HG03064 (cell line): Measurements from ENCODE around the gene RYR2.
"Not testable (repeated sequence)": the region's sequence is repeated elsewhere in the genome, so short reads cannot be mapped to it uniquely, and the experiment has no call there.

Source experiments
- ATAC-seq: cut with Tn5 transposase; IDR thresholded peaks from one replicate; pipeline ENCODE4 v1.9.1; 2021; ENCODE audit warnings: low read depth; ENCODE audit not compliant: unreplicated experiment

Gene RYR2

GRCh38 chr1:237239248-237239647 is 197.3 kb downstream of the RYR2 start:
- ATAC-seq = no peak

- no peak for ATAC-seq
These were observed 199.1 kb downstream of the RYR2 start for GRCh38 chr1:237241038-237241437.

GRCh38 chr1:237244778-237245177 is 202.8 kb downstream of the RYR2 start:
- ATAC-seq = no peak

DNA sequence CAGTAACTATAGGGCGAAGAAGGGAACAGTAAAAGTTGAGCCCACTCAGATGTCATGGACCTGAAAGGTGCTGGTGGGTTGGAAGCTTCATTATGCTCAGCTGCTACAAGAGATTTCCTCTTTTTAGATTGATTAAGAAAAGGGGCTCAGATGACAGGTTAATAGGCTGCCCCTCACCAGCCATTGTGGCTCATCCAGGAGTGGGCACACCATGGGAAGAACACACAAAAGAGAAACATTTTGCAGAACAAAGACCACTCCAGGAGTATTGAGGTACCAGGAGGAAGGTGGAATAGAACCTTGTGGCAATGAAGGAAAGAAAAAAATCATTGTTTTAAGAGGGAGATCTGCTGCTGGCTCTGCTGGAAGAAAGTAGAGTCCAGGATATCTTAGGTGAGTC is 205.5 kb downstream of the RYR2 start:
- ATAC-seq = no peak

GRCh38 chr1:237249120-237249519 is 207.1 kb downstream of the RYR2 start:
- ATAC-seq = no peak

- ATAC-seq = no peak
These were observed 208.1 kb downstream of the RYR2 start for GRCh38 chr1:237250055-237250454.

DNA sequence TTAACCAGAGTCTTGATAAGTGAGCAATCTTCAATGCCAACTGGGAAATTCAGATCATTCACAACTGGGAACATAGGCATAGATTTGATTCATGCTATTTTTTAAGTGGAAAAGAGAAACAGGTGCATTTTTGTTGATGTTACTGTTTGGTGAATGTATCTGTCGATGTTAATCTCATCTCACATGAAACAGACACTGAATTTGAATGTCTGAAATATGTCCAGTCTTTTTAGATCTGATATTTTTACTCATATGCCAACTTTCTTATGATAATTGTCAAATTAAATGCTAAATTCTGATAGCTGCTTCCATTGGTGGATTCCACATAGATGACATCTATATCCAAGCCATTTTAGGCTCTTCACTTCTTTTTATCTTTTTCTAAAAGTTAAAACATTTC is 213.1 kb downstream of the RYR2 start:
- no peak for ATAC-seq

DNA sequence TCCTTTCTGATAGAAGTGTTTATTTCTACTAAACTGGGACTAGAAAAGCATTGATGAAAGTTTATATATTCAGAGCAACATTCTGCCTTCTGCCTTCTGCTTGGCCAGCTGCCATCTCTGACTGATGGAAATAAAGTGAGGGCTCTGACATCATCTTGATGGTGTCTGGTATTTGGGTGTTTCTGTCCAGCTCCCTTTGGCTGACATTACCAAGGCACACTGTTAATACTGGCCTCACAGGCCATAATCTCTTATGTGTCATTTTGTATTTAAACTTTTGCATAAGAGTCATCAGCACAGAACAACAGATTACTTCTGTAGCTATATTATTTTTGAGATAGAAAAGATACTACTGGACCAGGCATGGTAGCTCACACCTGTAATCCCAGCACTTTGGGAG is 216.9 kb downstream of the RYR2 start:
- ATAC-seq = no peak

GRCh38 chr1:237261198-237261597 is 219.2 kb downstream of the RYR2 start:
- no peak for ATAC-seq

DNA sequence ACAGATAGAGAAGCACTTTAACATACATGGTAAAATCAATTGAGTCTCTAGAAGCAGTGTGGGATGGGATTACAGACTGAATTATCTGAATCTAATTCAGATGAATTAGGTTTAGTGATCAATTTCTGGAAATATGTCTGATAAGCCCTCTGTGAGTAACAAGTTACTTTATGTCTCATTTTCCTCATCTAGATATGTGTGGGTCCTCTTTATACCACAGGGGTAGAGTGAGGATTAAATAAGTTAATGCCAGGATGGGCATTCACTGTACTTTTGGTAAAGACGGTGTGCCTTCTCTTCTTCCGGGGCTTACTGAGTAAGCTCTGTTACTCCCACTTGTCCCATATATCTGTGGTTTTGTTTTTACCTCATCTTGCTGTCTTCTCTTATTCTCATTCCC is 225.8 kb downstream of the RYR2 start:
- no peak for ATAC-seq

- no peak for ATAC-seq
These were observed 228.0 kb downstream of the RYR2 start for GRCh38 chr1:237269938-237270337.

- ATAC-seq = no peak
These were observed 228.4 kb downstream of the RYR2 start for GRCh38 chr1:237270353-237270752.

GRCh38 chr1:237277994-237278393 is 236.0 kb downstream of the RYR2 start:
- ATAC-seq = not testable (repeated sequence)

DNA sequence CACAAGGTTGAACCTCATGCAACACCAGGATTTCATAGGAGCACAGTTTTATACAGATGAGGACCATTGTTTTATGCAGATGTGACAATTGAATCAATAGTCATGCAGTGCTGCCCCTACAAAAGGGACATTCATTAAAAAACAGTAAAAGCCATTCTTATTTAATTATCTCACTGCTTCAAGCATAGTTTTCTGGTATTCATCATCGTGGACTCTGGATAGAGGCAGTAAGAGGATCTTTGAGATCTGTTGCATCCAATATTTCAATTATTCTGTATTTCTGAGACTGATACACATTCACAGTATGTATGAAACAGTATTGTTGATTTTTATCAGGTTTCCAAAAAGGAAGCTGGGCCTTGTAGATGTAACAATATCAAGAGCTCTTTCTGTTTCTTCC is 237.6 kb downstream of the RYR2 start:
- ATAC-seq = no peak

DNA sequence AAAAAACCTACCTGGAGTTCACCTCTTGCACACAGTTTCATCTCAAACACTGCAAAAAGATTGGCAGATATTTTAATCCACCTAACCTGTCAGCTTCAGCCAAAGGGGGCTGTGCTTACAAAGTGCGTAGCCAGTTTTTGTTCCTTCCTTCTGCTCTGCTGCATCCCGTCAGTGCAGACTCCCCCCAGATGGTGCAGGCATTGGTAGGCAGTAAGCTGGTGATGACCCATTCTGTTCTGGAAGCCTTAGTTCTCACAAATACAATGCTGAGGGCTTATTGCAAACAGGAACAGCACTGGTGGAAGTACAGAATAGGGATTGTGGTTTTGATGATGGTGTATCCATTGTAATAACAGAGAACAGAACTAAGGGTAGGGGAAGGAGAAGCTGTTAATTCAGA is 239.5 kb downstream of the RYR2 start:
- no peak for ATAC-seq

DNA sequence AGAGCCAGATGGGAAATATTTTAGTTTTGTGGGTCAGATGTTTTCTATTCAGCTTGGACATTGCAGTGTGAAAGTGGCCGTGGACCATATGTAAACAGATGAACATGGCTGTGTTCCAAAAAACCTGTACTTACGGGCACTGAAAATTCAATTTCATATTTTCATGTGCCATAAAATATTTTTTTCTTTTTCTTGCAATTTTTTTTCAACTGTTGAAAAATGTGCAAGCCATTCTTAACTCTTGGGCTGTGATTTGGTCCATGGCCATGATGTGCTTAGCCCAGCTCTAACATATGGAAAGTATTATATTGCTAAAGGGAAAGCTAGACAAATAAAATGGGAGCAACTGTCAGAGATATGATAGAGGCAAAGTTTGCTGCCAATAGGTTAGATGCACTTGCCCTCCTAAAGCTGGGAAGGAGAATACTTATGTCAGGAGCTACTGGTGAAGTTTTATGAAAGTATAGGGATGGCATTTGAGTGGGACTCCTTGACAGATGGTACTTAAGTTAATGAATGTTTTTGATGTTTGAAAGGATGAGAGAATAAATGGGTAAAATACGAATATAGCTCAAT is 240.3 kb downstream of the RYR2 start:
- no peak for ATAC-seq

DNA sequence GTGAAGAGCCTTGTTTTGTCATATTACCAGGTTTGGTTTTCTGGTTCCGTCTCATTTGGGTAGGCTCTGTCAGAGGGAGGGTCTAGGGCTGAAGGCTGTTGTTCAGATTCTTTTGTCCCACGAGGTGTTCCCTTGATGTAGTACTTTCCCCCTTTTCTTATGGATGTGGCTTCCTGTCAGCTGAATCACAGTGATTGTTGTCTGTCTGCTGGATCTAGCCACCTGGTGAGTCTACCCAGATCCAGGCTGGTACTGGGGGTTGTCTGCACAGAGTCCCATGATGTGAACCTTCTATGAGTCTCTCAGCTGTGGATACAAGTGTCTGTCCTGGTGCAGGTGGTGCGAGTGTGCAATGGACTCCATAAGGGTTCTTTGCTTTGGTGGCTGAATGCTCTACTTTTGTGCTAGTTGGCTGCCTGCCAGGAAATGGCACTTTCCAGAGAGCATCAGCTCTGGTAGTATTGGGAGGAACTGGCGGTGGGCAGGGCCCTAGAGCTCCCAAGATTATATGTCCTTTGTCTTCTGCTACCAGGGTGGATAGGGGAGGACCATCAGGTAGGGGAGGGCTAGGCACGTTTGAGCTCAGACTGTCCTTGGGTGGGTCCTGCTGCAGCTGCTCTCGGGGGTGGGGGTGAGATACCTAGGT is 246.0 kb downstream of the RYR2 start:
- no peak for ATAC-seq

DNA sequence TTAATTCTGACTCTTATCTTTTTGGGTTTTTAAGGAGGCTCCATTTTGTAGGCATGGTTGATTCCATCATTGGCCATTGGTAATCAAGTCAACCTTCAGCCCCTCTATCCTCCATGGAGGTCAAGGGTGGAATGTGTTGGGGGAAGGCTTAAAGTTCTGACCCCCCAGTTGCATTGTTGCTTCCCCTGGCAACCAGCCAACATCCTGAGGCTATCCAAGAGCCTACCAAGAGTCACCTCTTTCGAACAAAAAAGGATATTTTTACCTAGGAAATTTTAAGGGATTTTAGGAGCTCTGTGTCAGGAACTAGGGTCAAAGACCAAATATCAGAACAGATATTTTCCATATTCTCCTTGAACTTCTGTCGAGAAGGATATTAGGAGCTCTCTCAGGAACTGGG is 251.8 kb downstream of the RYR2 start:
- ATAC-seq = no peak

DNA sequence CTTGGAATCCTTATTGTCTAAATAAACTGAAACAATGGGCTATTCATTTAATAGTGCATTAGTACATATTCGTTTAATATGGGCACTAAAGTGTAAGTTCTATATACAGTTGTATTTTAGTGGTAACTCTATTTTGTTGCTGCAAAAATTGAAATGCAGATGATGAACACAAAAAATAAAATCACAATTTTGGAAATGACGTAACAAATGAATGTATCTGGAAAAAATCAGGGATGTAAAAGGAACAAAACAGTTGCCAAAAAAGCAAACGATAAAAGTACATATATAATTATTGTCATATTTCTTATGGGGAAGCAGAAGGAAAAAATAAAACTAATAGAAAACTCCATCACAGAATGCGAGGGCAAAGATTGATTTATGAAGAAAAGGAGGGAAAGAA is 254.9 kb downstream of the RYR2 start:
- no peak for ATAC-seq

DNA sequence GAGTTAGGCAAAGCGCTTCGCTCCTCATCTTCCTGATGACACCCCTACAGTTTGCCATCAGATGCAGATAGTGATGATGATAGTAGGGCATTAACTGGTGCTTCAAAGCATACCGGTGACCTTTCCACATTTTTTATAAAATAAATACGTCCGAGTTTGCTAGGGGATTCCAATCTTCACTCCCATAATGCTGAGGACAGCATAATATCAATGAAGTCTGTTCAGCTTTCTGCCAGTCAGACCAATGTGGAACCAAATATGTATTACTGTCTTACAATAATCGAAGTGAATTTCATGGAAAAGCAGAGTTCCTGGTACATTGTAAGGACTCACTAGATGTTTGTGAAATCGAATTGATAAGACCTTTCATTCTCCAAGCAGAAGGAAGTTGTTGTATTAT is 258.7 kb downstream of the RYR2 start:
- no peak for ATAC-seq

DNA sequence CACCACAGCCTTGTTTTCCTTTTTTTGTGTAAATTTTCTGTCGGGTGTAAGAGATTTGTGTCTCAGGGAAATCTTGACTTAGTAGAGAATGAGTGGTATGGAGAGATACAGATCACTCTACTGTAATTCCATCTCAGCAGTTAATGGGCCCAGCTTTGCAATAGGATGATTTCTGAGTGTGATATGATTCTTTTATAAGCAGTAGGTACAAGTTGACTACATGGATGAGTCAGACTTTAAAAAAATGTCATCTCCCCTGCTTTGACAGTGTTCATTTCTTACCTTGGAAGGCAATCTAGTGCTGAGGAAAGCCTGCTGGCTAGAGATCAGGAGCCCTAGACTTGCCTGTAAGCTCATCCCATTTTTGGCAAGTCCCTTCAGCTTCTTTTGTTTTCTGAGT is 261.9 kb downstream of the RYR2 start:
- no peak for ATAC-seq

DNA sequence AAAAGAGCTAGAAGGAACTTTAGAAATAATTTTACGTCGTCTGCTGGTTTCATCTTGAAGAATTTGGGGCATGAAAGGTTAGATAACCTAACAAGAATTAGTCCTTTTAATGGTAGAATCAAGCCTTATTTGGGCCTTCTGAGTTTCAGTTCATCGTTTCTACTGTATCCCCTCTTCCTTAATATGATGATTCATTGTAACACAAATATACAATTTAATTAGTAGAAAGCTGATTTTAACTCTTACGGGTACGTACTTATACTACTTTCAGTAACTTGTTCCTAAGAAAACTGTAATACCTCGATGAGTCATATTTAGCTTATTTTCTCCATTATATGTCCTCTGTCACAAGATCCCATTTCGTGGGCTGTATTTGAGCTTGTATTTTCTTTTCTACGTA is 264.7 kb downstream of the RYR2 start:
- ATAC-seq = no peak

DNA sequence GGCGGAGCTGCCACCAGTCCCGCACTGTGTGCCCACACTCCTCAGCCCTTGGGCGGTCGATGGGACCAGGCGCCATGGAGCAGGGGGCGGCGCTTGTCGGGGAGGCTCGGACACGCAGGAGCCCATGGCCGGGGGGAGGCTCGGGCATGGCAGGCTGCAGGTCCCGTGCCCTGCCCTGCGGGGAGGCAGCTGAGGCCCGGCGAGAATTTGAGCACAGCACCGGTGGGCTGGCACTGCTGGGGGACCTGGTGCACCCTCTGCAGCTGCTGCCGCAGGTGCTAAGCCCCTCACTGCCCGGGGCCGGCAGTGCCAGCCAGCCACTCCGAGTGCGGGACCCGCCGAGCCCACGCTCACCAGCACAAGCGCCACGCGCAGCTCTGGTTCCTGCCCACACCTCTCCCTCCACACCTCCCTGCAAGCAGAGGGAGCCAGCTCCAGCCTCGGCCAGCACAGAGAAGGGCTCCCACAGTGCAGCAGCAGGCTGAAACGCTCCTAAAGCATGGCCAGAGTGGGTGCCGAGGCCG is 267.7 kb downstream of the RYR2 start:
- ATAC-seq = no peak
